ENCODE data around the gene HS3ST3A1.

Gene HS3ST3A1

GRCh38 chr17:13485327-13485726 is 116.4 kb downstream of the HS3ST3A1 start:
- no peak for DNase-seq

- no peak for DNase-seq
Observed at GRCh38 chr17:13484020-13484419, 117.7 kb downstream of the HS3ST3A1 start.

DNA sequence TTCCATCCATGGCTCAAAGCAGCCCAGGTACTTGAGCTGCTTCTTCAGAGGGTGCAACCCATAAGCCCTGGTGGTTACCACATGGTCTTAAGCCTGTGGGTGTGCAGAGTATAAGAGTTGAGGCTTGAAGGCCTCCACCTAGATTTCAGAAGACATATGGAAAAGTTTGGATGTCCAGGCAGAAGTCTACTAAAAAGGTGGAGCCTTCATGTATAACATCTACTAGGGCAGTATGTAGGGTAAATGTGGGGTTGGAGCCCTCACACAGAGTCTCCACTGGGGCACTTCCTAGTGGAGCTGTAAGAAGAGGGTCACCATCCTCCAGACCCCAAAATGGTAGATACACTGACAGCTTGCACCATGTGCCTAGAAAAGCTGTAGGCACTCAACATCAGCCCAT is 120.9 kb downstream of the HS3ST3A1 start:
- no peak for DNase-seq

DNA sequence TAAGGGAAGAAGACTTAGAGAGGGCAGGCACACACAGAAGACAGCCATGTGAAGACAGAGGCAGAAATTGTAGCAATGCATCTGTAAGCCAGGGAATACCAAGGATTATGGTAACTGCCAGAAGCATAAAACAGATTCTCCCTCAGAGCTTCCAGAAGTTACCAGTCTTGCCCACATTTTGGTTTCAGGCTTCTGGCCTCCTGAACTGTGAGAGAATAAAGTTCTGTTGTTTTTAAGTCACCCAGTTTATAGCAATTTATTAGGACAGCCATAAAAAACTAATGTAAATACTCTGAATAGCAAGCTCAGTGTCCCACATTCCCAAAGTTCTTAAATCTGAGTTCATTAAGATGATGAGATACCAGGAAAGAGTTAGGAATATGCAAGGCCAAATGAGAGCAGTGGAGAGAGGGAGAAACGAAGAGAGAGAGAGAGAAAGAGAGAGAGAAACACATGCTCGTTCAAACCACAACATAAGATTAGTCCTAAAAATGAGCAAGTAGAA is 123.4 kb downstream of the HS3ST3A1 start:
- no peak for DNase-seq

DNA sequence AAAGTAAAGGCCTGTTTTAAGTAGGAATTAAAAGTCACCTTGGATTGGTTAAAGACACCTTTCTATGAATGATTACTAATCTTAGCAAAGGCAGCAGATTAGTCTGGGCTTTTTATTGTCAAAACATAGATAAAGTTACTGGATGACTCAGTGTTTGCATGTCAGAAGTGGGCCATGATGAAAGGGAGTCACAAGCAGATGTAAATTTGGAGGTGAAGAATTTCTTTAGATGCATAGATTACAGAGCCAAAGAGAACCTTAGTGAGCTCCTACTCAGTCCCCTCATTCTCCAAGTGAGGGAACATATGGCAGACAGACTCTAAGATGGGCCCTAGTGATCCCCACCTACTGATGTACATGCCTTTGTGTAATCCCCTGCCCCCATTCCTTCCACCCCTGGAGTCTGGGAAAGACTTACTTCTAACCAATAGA is 124.5 kb downstream of the HS3ST3A1 start:
- DNase-seq = no peak

- DNase-seq = no peak
Observed at GRCh38 chr17:13476720-13477119, 125.0 kb downstream of the HS3ST3A1 start.

- DNase-seq = no peak
Observed at GRCh38 chr17:13475574-13476223, 126.0 kb downstream of the HS3ST3A1 start.

DNA sequence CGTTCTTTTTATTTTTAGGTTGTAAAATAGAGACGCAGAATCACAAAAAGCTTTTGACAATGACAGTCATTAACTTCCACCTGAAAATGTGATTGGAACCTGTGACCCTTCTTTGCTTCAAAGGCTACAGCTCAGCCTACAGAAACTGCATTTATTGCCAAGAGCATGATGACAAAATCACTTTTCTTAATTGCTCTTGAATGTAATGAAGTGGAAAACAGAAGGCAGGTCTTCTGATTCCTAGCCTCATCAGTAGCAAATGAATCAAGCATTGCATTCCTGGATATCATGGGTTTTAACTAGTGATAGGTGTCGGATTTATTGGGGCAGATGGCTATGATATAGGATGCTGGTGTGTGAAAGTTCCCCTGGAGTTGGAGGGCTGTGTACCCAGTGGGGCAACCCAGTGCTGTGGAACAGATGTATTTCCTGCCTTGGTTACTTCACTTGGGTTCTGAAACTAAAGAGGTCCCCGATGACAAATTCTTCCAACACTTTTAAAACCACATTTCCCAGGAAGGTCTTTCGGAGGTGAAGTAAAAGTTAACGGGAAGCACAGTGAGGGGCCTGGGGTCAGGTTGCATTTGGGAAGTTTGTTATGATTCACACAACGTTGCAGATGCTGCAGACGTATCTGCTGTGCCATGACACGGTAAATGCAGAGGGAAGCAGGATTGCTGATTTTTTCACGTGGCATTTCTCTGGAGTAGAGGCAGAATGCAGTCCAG is 127.5 kb downstream of the HS3ST3A1 start:
- no peak for DNase-seq

DNA sequence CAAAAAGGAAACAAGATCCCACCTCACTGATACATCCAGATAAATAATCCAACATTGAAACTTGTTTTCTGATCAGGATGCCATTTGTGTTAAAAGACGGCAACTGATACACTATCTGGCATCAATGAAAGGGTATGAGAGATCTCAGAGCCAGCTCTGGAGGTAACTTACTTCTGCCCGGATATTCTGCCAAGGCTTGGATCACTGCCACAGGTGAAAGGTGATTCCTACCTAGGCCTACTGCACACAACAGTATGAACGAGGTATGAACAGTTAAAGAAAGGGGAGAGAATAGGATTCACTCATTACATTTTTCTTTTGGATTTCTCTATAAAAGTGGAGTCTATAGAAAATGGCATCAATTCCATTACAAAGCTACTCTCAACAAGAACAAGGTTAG is 136.1 kb downstream of the HS3ST3A1 start:
- DNase-seq = no peak

- no peak for DNase-seq
Observed at GRCh38 chr17:13462673-13463124, 139.0 kb downstream of the HS3ST3A1 start.

GRCh38 chr17:13462146-13462545 is 139.6 kb downstream of the HS3ST3A1 start:
- DNase-seq = no peak

- DNase-seq = no peak
Observed at GRCh38 chr17:13460261-13461000, 141.3 kb downstream of the HS3ST3A1 start.

GRCh38 chr17:13457783-13458182 is 143.9 kb downstream of the HS3ST3A1 start:
- no peak for DNase-seq

Data from activated T-cell treated with anti-CD3 and anti-CD28 coated beads for 4 hours (primary cell).